Mesenchymal stem cell (in vitro differentiated cells and primary cell): ENCODE results near the gene KREMEN1.
A peak's percentile ranks its signal among the peaks of the same experiment; 100 is the strongest.

ENCODE experiments used
- DNase-seq: peaks from one replicate; pipeline ENCODE4 v3.0.0-alpha.2; 2013
- H2AFZ ChIP-seq: one replicate; pipeline ENCODE4 v1.6.1; 2013; ENCODE audit warnings: low read depth, mild to moderate bottlenecking, control low read depth, inconsistent platforms, low read length, moderate library complexity
- H2AK5ac ChIP-seq: 2 replicates; pipeline ENCODE4 v1.6.1; 2013; ENCODE audit warnings: low read length, moderate library complexity, mild to moderate bottlenecking, inconsistent platforms; ENCODE audit not compliant: severe bottlenecking
- H2BK120ac ChIP-seq: one replicate; pipeline ENCODE4 v1.6.1; 2013; ENCODE audit warnings: low read depth, mild to moderate bottlenecking, inconsistent platforms, low read length, moderate library complexity
- H2BK12ac ChIP-seq, 2 experiments: one replicate each; pipeline ENCODE4 v1.6.1; 2013; ENCODE audit warnings: inconsistent platforms in 2 of 2, low read length in 2 of 2, mild to moderate bottlenecking in 2 of 2, moderate library complexity in 2 of 2, control low read depth in 1 of 2
- H2BK15ac ChIP-seq: one replicate; pipeline ENCODE4 v1.6.1; 2013; ENCODE audit warnings: mild to moderate bottlenecking, low read depth, inconsistent platforms; ENCODE audit not compliant: poor library complexity, severe bottlenecking
- H2BK5ac ChIP-seq: 2 replicates; pipeline ENCODE4 v1.6.1; 2013; ENCODE audit warnings: low read depth, mild to moderate bottlenecking, low read length, control low read depth, inconsistent platforms; ENCODE audit not compliant: poor library complexity, severe bottlenecking
- H3K14ac ChIP-seq, 2 experiments: one replicate each; pipeline ENCODE4 v1.6.1; 2013; ENCODE audit warnings: inconsistent platforms in 2 of 2, low read length in 2 of 2, control low read depth in 1 of 2, mild to moderate bottlenecking in 1 of 2, moderate library complexity in 1 of 2
- H3K18ac ChIP-seq, 2 experiments: one replicate each; pipeline ENCODE4 v1.6.1; 2013; ENCODE audit warnings: inconsistent platforms in 2 of 2, low read length in 2 of 2, control low read depth in 1 of 2, low read depth in 1 of 2, mild to moderate bottlenecking in 1 of 2
- H3K23ac ChIP-seq, 2 experiments: one replicate each; pipeline ENCODE4 v1.6.1; 2013; ENCODE audit warnings: inconsistent platforms in 2 of 2, low read length in 2 of 2, mild to moderate bottlenecking in 2 of 2, moderate library complexity in 2 of 2, control low read depth in 1 of 2
- H3K27ac ChIP-seq: 2 replicates; pipeline ENCODE4 v1.5.1; 2013; ENCODE audit warnings: mild to moderate bottlenecking, moderate library complexity, low read length, control low read depth, inconsistent platforms; ENCODE audit not compliant: poor library complexity, severe bottlenecking
- H3K27me3 ChIP-seq, 2 experiments: 2 replicates each; pipeline versions ENCODE4 v1.6.1 to v1.7.0; 2013; ENCODE audit warnings: low read length in 2 of 2, mild to moderate bottlenecking in 2 of 2, moderate library complexity in 2 of 2, control low read depth in 1 of 2, inconsistent platforms in 1 of 2; ENCODE audit not compliant: control insufficient read depth in 1 of 2, insufficient read depth in 1 of 2
- H3K36me3 ChIP-seq, 2 experiments: 2 replicates each; pipeline versions ENCODE4 v1.6.1 to v1.7.0; 2013; ENCODE audit warnings: low read length in 2 of 2, control low read depth in 1 of 2, inconsistent platforms in 1 of 2, low read depth in 1 of 2, mild to moderate bottlenecking in 1 of 2; ENCODE audit not compliant: insufficient read depth in 2 of 2, control insufficient read depth in 1 of 2
- H3K4ac ChIP-seq, 2 experiments: one replicate each; pipeline ENCODE4 v1.6.1; 2013; ENCODE audit warnings: inconsistent platforms in 2 of 2, low read length in 2 of 2, mild to moderate bottlenecking in 2 of 2, moderate library complexity in 2 of 2, control low read depth in 1 of 2, low read depth in 1 of 2
- H3K4me1 ChIP-seq: 2 replicates; pipeline ENCODE4 v1.6.1; 2013; ENCODE audit warnings: low read depth, low read length, control low read depth; ENCODE audit not compliant: control insufficient read depth, insufficient read depth
- H3K4me2 ChIP-seq: 2 replicates; pipeline ENCODE4 v1.6.1; 2013; ENCODE audit warnings: low read length, mild to moderate bottlenecking, inconsistent platforms; ENCODE audit not compliant: poor library complexity, severe bottlenecking
- H3K4me3 ChIP-seq, 2 experiments: 2 replicates each; pipeline versions ENCODE4 v1.5.1 to v1.7.0; 2013; ENCODE audit warnings: low read length in 2 of 2, mild to moderate bottlenecking in 2 of 2, control low read depth in 1 of 2, low read depth in 1 of 2; ENCODE audit not compliant: insufficient read depth in 1 of 2
- H3K79me1 ChIP-seq: replicated peaks from 2 replicates; pipeline ENCODE4 v1.6.1; 2013; ENCODE audit warnings: mild to moderate bottlenecking, control low read depth, low read length, inconsistent platforms; ENCODE audit not compliant: poor library complexity, severe bottlenecking
- H3K9ac ChIP-seq: 2 replicates; pipeline ENCODE4 v1.7.0; 2013; ENCODE audit warnings: mild to moderate bottlenecking, low read length, moderate library complexity
- H3K9me3 ChIP-seq: 2 replicates; pipeline ENCODE4 v1.7.0; 2013; ENCODE audit warnings: mild to moderate bottlenecking, low read length; ENCODE audit not compliant: control insufficient read depth
- H4K8ac ChIP-seq: one replicate; pipeline ENCODE4 v1.6.1; 2013; ENCODE audit warnings: inconsistent platforms, mild to moderate bottlenecking, low read length, moderate library complexity
- H4K91ac ChIP-seq: one replicate; pipeline ENCODE4 v1.6.1; 2013; ENCODE audit warnings: mild to moderate bottlenecking, low read length, inconsistent platforms
- WGBS: methylation state at CpG from one replicate; pipeline ENCODE4 v1.1.7; 2013; ENCODE audit warnings: mixed read lengths; 5-methylcytosine and 5-hydroxymethylcytosine counted together

Gene KREMEN1

DNA sequence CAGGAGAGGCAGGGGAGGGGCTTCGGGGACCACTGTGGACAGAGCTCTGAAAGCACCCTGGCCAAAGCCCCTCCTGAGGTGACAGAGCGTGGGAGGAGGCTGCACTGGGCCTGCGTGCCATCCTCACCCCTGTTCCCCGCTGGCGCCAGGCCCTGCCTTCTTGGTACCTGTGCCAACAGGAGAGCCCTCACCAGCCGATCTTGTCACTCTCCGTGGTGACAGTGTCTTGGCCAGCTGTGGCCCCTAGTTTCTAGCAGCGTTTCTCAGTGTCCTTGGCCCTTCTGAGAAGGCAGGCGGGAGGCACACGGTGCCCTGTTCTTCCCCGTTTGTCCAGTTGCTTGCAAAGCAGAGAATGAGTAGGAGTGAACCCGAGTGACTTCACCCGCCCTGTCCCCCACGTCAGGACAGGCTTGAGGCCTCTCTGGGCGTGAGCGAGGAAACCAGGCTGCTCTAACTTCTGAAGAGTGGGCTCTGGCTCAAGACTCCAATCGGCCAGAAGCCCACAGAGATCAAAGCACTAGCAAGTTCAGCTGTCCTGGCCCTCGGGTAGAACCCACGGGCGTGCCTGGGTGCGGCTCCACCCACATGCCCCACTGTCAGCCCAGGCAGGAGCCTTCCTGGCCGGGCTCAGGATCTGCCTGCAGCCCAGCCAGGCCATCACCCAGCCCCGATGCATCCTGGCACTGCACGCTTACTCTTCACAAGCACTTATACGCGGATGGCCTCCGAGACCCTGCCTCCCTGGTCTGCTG is 72.7 kb downstream of the KREMEN1 start:
- H3K36me3 ChIP-seq, result peaks cover 0 to 25% of the 10 kb centered on the region in 2 experiments
- H3K18ac ChIP-seq, result no peak overlapping the region
- no peak overlapping the region for H3K9ac ChIP-seq
- no peaks in the 10 kb centered on the region for H3K9me3 ChIP-seq
- H2BK120ac ChIP-seq, result no peak overlapping the region
- H2BK15ac ChIP-seq, result no peak overlapping the region
- H3K14ac ChIP-seq, result no peak overlapping the region
- no peak overlapping the region for H3K4me3 ChIP-seq
- H2AFZ ChIP-seq, result no peak overlapping the region
- H3K79me1 ChIP-seq, result no peaks in the 10 kb centered on the region
- H2BK12ac ChIP-seq, result no peak overlapping the region
- 87% methylated on average over 27 of the region's 27 CpGs for WGBS
- H2AK5ac ChIP-seq, result no peak overlapping the region
- H3K4me1 ChIP-seq, result peaks cover 10% of the 10 kb centered on the region
- no peaks in the 10 kb centered on the region for H3K27me3 ChIP-seq
- no peak overlapping the region for H4K8ac ChIP-seq
- H4K91ac ChIP-seq, result no peak overlapping the region
- no peak overlapping the region for H3K23ac ChIP-seq
- H3K27ac ChIP-seq, result no peak overlapping the region
- H3K4ac ChIP-seq, result no peak overlapping the region
- H3K4me2 ChIP-seq, result no peak overlapping the region
- DNase-seq, result no peak
- H2BK5ac ChIP-seq, result no peak overlapping the region

DNA sequence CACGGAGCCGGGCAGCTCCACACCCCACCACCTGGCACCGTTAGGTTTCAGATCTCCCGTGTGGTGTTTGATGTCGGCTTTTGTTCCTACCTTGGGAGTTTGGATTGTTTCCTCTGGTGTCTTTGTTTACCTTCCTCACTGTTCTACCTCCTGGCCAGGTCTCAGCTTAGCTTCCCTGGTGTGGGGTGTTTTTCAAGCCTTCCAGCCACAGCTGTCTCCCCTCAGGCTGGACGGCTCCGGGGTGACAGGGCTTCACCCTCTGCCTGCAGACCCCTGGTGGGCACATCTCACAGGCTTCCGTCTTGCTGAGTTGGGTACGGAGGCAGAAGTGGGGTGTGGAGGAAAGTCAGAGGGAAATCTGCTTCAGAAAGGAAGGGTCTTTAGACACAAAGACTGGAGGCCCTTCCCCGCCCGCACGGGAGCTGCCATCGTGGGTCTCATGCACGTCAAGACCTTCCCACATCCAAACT is 73.3 kb downstream of the KREMEN1 start:
- WGBS, result 92% methylated on average over 11 of the region's 14 CpGs
- H2AK5ac ChIP-seq, result no peak overlapping the region
- no peak overlapping the region for H3K27ac ChIP-seq
- no peak overlapping the region for H3K4ac ChIP-seq
- no peak overlapping the region for H2BK15ac ChIP-seq
- no peak overlapping the region for H3K4me3 ChIP-seq
- H2BK5ac ChIP-seq, result no peak overlapping the region
- DNase-seq, result no peak
- H2BK120ac ChIP-seq, result no peak overlapping the region
- H3K23ac ChIP-seq, result no peak overlapping the region
- no peak overlapping the region for H2AFZ ChIP-seq
- H3K18ac ChIP-seq, result no peak overlapping the region
- peaks cover 0 to 25% of the 10 kb centered on the region in 2 experiments for H3K36me3 ChIP-seq
- H3K4me2 ChIP-seq, result no peak overlapping the region
- no peak overlapping the region for H3K14ac ChIP-seq
- H3K79me1 ChIP-seq, result no peaks in the 10 kb centered on the region
- H4K91ac ChIP-seq, result no peak overlapping the region
- H3K4me1 ChIP-seq, result peaks cover 10% of the 10 kb centered on the region
- H3K9ac ChIP-seq, result no peak overlapping the region
- H3K27me3 ChIP-seq, result no peaks in the 10 kb centered on the region
- no peaks in the 10 kb centered on the region for H3K9me3 ChIP-seq
- H2BK12ac ChIP-seq, result no peak overlapping the region
- H4K8ac ChIP-seq, result no peak overlapping the region

DNA sequence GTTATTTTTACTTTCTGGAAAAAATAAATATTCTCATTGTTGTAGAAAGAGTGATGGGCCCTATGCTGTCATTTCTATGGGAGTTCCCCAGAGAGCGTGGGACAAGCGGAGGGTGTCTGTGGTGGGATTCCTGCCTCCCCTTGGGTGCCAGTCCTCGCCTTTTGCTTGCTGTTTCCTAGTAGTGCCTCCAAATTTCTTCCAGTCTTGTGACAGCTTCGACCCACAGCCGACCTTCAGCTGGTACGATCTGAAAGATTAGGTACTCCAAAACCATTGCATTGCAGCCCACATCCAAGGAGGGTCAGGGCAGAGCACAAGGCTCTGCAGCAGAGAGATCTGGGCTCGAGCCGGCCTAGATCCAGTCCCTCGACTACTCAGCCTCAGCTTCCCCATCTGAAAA is 73.9 kb downstream of the KREMEN1 start:
- H2BK120ac ChIP-seq, result no peak overlapping the region
- H2BK15ac ChIP-seq, result no peak overlapping the region
- no peak overlapping the region for H3K9ac ChIP-seq
- H3K4me3 ChIP-seq, result no peak overlapping the region
- no peak overlapping the region for H3K18ac ChIP-seq
- peaks cover 10% of the 10 kb centered on the region for H3K4me1 ChIP-seq
- no peaks in the 10 kb centered on the region for H3K9me3 ChIP-seq
- H3K36me3 ChIP-seq, result peaks cover 0 to 23% of the 10 kb centered on the region in 2 experiments
- H3K14ac ChIP-seq, result no peak overlapping the region
- no peak overlapping the region for H4K8ac ChIP-seq
- no peak overlapping the region for H3K27ac ChIP-seq
- no peak overlapping the region for H2AFZ ChIP-seq
- H2AK5ac ChIP-seq, result no peak overlapping the region
- H2BK5ac ChIP-seq, result no peak overlapping the region
- no peak overlapping the region for H3K4ac ChIP-seq
- no peak for DNase-seq
- no peak overlapping the region for H3K23ac ChIP-seq
- no peak overlapping the region for H2BK12ac ChIP-seq
- H3K4me2 ChIP-seq, result no peak overlapping the region
- no peak overlapping the region for H4K91ac ChIP-seq
- no peaks in the 10 kb centered on the region for H3K27me3 ChIP-seq
- WGBS, result 89% methylated on average over 9 of the region's 9 CpGs
- H3K79me1 ChIP-seq, result no peaks in the 10 kb centered on the region

DNA sequence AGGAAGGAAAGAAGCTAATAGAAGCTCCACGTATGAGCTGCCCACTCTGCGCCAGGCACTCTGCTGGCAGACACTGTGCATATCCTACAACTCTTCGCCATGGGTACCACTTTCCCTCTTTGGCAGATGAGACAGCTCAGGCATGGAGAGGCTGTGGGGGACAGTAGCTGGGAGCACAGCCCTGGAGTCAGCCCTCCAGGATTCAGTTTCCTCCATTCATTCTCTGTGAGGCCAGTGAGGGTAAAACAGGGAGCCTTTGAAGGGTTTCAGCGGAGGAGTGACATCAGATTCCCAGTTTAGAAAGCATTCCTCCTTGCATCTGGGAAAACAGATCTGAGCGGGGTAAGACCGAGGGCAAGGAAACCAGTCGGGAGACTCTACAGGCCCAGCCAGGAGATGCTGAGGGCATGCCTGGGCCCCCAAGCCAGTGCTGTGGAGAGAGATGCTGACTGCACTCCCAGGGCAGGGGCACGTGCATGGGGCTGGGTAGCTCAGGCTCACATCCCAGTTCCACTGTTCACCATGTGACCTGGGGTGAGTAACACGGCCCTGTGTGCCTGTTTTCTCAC is 74.6 kb downstream of the KREMEN1 start:
- no peak overlapping the region for H3K18ac ChIP-seq
- peaks cover 0 to 17% of the 10 kb centered on the region in 2 experiments for H3K36me3 ChIP-seq
- H3K23ac ChIP-seq, result no peak overlapping the region
- H2BK5ac ChIP-seq, result no peak overlapping the region
- peaks cover 0 to 3% of the 10 kb centered on the region in 2 experiments for H3K27me3 ChIP-seq
- no peak overlapping the region for H2AFZ ChIP-seq
- no peak overlapping the region for H4K8ac ChIP-seq
- DNase-seq, result no peak
- H3K4me1 ChIP-seq, result peaks cover 6% of the 10 kb centered on the region
- peak overlapping the region in 1 of 2 experiments; percentile 55 for H3K14ac ChIP-seq
- no peak overlapping the region for H3K27ac ChIP-seq
- H3K9me3 ChIP-seq, result no peaks in the 10 kb centered on the region
- WGBS, result 85% methylated on average over 9 of the region's 9 CpGs
- H3K9ac ChIP-seq, result no peak overlapping the region
- H2BK12ac ChIP-seq, result no peak overlapping the region
- H2BK15ac ChIP-seq, result no peak overlapping the region
- H3K79me1 ChIP-seq, result no peaks in the 10 kb centered on the region
- H3K4me3 ChIP-seq, result no peak overlapping the region
- no peak overlapping the region for H2AK5ac ChIP-seq
- H2BK120ac ChIP-seq, result no peak overlapping the region
- no peak overlapping the region for H3K4me2 ChIP-seq
- H4K91ac ChIP-seq, result no peak overlapping the region
- no peak overlapping the region for H3K4ac ChIP-seq
